PC-9 (cell line): ENCODE data around the gene KIF14.
"Not testable (repeated sequence)": the region's sequence is repeated elsewhere in the genome, so short reads cannot be mapped to it uniquely, and the experiment has no call there.

ENCODE experiments used
- CTCF ChIP-seq: fragments of 200-600 bp; sonication (generic); conservative IDR thresholded peaks from 2 replicates; pipeline ENCODE4 v1.6.1; 2017; ENCODE audit warnings: mixed run types, antibody characterized with exemption, mild to moderate bottlenecking, moderate library complexity
- EZH2 ChIP-seq: fragments of 200-600 bp; sonication (generic); IDR thresholded peaks from 2 replicates; pipeline ENCODE4 v1.8.0; 2017; ENCODE audit warnings: antibody characterized with exemption, low read depth

DNA sequence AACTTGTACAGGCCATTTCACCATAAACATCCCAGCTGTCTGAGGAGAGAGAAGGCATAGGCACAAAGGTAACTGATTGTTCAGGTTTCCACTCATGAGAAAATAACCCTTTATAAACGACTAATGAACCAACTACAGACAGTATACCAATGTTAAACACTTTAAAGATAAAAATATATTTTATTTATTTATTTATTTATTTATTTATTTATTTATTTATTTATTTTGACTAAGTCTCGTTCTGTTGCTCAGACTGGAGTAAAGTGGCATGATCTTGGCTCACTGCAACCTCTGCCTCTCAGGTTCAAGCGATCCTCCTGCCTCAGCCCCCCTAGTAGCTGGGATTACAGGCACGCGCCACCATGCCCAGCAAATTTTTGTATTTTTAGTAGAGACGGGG lies 67.8 kb downstream of the KIF14 start:
- not testable (repeated sequence) for TF ChIP-seq EZH2, CTCF
